ENCODE measurements around the gene KLHL33.
"Not testable (repeated sequence)": the region's sequence is repeated elsewhere in the genome, so short reads cannot be mapped to it uniquely, and the experiment has no call there.

DNA sequence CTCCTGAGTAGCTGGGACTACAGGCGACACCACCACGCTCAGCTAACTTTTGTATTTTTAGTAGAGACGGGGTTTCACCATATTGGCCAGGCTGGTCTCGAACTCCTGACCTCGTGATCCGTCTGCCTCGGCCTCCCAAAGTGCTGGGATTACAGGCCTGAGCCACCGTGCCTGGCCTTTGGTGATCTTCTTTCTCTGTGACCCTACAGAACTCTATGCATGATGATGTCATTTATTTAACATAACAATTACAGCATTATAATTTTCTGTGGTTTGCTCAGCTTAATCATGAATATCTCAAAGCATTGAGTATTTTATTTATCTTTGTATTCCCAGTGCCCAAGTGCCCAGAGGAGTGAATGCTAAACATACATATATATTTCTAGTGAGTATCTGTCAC lies 16.9 kb upstream of the KLHL33 start:
- TF ChIP-seq, protein P1, sequence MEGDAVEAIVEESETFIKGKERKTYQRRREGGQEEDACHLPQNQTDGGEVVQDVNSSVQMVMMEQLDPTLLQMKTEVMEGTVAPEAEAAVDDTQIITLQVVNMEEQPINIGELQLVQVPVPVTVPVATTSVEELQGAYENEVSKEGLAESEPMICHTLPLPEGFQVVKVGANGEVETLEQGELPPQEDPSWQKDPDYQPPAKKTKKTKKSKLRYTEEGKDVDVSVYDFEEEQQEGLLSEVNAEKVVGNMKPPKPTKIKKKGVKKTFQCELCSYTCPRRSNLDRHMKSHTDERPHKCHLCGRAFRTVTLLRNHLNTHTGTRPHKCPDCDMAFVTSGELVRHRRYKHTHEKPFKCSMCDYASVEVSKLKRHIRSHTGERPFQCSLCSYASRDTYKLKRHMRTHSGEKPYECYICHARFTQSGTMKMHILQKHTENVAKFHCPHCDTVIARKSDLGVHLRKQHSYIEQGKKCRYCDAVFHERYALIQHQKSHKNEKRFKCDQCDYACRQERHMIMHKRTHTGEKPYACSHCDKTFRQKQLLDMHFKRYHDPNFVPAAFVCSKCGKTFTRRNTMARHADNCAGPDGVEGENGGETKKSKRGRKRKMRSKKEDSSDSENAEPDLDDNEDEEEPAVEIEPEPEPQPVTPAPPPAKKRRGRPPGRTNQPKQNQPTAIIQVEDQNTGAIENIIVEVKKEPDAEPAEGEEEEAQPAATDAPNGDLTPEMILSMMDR (IDR thresholded peaks at IDR 0.05): not testable (repeated sequence)
- TF ChIP-seq POLR2A (IDR thresholded peaks at IDR 0.05): not testable (repeated sequence)
